HL-60 (cell line): Measurements from ENCODE around the gene POLG.

Source experiments
- DNase-seq, 2 experiments: peaks; one replicate each; pipeline ENCODE4 v3.0.0-alpha.2; 2010 to 2020; ENCODE audit warnings: low read depth in 1 of 2, low spot score in 1 of 2
- H3K27ac ChIP-seq: fragments of 250-450 bp; sonication (Bioruptor Pico); replicated peaks from 2 replicates; pipeline ENCODE4 v1.5.1; 2020; ENCODE audit warnings: mild to moderate bottlenecking, moderate library complexity
- H3K27me3 ChIP-seq: fragments of 250-450 bp; sonication (Bioruptor Pico); 2 replicates; pipeline ENCODE4 v1.5.1; 2021; ENCODE audit warnings: mild to moderate bottlenecking, moderate library complexity; ENCODE audit not compliant: insufficient read depth, poor library complexity, severe bottlenecking
- H3K4me3 ChIP-seq: replicated peaks from 2 replicates; pipeline ENCODE4 v1.5.1; 2011; ENCODE audit warnings: mild to moderate bottlenecking, control low read depth, low read length; ENCODE audit not compliant: insufficient read depth
- GABPA ChIP-seq: IDR thresholded peaks from 2 replicates; pipeline ENCODE4 v1.6.1; 2012; ENCODE audit warnings: low read depth
- POLR2AphosphoS5 ChIP-seq: IDR thresholded peaks from 2 replicates; pipeline ENCODE4 v1.6.1; 2012; ENCODE audit warnings: low read depth
- SPI1 ChIP-seq: IDR thresholded peaks from 2 replicates; pipeline ENCODE4 v1.6.1; 2012; ENCODE audit warnings: low read depth, mild to moderate bottlenecking, borderline replicate concordance
- TF ChIP-seq, protein P1 (sequence below): IDR thresholded peaks from 2 replicates; pipeline ENCODE4 v1.6.1; 2012; ENCODE audit warnings: low read depth; ENCODE audit not compliant: insufficient replicate concordance
- TF ChIP-seq, protein P2 (sequence below): IDR thresholded peaks from one replicate; pipeline ENCODE4 v1.5.1; 2011; ENCODE audit warnings: low read length, control low read depth, inconsistent platforms; ENCODE audit not compliant: insufficient read depth

POLG gene

DNA sequence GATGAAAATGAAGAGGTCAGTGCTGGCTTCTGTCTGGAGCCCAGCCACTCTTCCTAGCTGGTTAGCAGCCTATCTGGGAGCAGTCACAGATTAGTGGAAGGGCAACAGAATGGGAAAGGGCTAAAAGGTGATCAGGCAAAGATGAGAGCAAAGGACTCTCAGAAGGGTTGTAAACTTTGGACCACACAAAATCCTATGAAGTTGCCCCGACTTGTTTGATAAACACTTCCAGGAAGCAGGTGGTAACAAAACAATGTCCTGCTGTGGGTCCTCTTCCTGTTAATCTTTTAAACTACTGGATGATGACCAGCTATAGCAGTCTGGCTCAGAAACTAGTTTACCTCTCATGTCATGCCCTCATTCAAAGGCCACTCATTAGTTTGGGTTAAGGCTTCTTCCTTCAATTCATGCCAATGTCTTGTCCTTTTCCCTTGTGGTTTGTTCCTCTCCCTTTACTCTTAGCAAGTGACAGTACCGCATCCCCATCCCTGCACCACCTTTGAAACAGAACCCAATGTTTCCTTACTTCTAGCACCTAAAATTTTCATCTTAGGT is 19.2 kb downstream of the POLG start:
- Histone ChIP-seq H3K27me3 (no peaks in the 10 kb centered on the region), H3K27ac (no peak overlapping the region), H3K4me3 (no peak overlapping the region)
- no peak for DNase-seq
- TF ChIP-seq POLR2AphosphoS5 (no peak; the same call in 1 of the 2 replicates), GABPA (no peak), SPI1 (no peak)
- TF ChIP-seq, protein P1, sequence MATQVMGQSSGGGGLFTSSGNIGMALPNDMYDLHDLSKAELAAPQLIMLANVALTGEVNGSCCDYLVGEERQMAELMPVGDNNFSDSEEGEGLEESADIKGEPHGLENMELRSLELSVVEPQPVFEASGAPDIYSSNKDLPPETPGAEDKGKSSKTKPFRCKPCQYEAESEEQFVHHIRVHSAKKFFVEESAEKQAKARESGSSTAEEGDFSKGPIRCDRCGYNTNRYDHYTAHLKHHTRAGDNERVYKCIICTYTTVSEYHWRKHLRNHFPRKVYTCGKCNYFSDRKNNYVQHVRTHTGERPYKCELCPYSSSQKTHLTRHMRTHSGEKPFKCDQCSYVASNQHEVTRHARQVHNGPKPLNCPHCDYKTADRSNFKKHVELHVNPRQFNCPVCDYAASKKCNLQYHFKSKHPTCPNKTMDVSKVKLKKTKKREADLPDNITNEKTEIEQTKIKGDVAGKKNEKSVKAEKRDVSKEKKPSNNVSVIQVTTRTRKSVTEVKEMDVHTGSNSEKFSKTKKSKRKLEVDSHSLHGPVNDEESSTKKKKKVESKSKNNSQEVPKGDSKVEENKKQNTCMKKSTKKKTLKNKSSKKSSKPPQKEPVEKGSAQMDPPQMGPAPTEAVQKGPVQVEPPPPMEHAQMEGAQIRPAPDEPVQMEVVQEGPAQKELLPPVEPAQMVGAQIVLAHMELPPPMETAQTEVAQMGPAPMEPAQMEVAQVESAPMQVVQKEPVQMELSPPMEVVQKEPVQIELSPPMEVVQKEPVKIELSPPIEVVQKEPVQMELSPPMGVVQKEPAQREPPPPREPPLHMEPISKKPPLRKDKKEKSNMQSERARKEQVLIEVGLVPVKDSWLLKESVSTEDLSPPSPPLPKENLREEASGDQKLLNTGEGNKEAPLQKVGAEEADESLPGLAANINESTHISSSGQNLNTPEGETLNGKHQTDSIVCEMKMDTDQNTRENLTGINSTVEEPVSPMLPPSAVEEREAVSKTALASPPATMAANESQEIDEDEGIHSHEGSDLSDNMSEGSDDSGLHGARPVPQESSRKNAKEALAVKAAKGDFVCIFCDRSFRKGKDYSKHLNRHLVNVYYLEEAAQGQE: no peak

DNA sequence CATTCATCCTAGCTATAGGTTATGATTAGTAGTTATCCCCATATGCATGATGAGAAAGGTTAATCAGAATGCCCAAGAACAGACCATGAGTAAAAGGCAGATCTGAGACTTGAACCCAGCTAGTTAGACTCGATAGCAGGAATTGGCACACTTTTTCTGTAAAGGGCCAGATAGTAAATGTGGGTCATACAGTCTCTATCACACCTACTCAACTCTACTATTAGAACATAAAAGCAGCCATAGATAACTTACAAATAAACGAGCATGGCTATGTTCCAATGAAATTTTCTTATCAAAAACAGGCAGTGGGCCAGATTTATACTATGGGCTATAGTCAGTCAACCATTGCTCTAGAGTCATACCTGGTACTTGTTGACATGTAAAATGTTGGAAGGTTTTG is 24.6 kb downstream of the POLG start:
- TF ChIP-seq GABPA (no peak), POLR2AphosphoS5 (no peak; the same call in 1 of the 2 replicates), SPI1 (no peak)
- TF ChIP-seq, protein P1: no peak
- TF ChIP-seq, protein P2, sequence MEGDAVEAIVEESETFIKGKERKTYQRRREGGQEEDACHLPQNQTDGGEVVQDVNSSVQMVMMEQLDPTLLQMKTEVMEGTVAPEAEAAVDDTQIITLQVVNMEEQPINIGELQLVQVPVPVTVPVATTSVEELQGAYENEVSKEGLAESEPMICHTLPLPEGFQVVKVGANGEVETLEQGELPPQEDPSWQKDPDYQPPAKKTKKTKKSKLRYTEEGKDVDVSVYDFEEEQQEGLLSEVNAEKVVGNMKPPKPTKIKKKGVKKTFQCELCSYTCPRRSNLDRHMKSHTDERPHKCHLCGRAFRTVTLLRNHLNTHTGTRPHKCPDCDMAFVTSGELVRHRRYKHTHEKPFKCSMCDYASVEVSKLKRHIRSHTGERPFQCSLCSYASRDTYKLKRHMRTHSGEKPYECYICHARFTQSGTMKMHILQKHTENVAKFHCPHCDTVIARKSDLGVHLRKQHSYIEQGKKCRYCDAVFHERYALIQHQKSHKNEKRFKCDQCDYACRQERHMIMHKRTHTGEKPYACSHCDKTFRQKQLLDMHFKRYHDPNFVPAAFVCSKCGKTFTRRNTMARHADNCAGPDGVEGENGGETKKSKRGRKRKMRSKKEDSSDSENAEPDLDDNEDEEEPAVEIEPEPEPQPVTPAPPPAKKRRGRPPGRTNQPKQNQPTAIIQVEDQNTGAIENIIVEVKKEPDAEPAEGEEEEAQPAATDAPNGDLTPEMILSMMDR: no peak
- H3K27ac ChIP-seq: no peak overlapping the region
- no peak for DNase-seq
- H3K27me3 ChIP-seq: no peaks in the 10 kb centered on the region
- H3K4me3 ChIP-seq: no peak overlapping the region

DNA sequence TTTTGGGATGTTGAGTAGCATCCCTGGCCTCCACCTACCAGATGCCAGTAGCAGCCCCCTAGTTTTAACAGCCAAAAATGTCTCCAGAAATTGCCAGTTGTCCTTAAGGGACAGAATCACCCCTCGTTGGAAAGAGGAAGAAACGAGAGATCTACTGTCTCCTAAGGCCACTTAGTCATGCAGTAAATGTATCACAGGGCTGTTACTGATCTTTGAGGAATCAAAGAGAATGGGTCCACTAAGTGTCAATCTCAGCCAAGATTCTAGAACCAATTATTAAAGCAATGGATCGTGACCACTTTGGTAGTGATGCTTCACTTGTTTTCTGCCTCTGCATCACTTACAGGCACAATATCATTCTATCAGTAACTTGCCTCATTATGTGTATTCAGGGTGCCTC is 26.4 kb downstream of the POLG start:
- no peak overlapping the region for H3K4me3 ChIP-seq
- H3K27ac ChIP-seq: no peak overlapping the region
- no peaks in the 10 kb centered on the region for H3K27me3 ChIP-seq
- no peak for DNase-seq
- no peak for TF ChIP-seq SPI1
- TF ChIP-seq GABPA: no peak
- TF ChIP-seq POLR2AphosphoS5: no peak
- TF ChIP-seq, protein P2: no peak
- TF ChIP-seq, protein P1: no peak

DNA sequence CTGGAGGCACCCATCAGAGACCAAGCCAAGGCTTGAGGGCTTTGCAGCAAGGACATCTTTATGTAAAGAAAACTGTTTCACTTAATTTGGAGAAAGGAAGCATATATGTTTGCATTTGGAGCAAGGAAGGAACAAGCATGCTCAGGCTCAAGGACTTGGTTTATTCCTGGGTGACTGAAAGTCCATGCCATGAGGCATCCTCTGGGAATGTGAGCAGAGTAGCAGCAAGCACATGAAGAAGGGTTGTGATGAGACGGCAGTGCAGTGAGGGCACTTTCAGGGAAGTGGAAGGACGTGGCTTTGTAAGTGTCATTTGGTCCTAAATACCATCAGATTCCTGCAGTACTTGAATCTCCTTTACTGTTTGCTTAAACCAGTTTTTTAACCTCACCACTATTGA is 26.8 kb downstream of the POLG start:
- Histone ChIP-seq H3K27me3 (no peaks in the 10 kb centered on the region), H3K4me3 (no peak overlapping the region), H3K27ac (no peak overlapping the region)
- TF ChIP-seq POLR2AphosphoS5 (no peak), SPI1 (no peak), GABPA (no peak)
- TF ChIP-seq, protein P1: no peak
- TF ChIP-seq, protein P2: no peak
- DNase-seq: no peak
